Keratinocyte (primary cell): Measurements from ENCODE around the gene SLX4. TPM values are rescaled to one million over a fixed set of nuclear protein-coding genes. Genes with fewer than 3 reads are reported as not detected.

Experiments used
- DNase-seq: peaks from one replicate; pipeline ENCODE4 v3.0.0-alpha.2; 2011; ENCODE audit warnings: low read depth, missing footprints, low spot score
- FAIRE-seq: peaks from 2 replicates; lab custom pipeline; 2011; peaks lifted over from hg19 to GRCh38; lab: Jason Lieb, UNC
- H2AFZ ChIP-seq: 2 replicates; pipeline ENCODE4 v1.6.0; 2012; ENCODE audit warnings: low read length, control low read depth, inconsistent platforms; ENCODE audit not compliant: control insufficient read depth
- H3K27ac ChIP-seq: 2 replicates; pipeline ENCODE4 v1.5.1; 2011; ENCODE audit warnings: low read length; ENCODE audit not compliant: control insufficient read depth, insufficient read depth
- H3K27me3 ChIP-seq: 3 replicates; pipeline ENCODE4 v1.6.0; 2011; ENCODE audit warnings: low read length; ENCODE audit not compliant: control insufficient read depth, insufficient read depth; ENCODE audit errors: extremely low read depth
- H3K36me3 ChIP-seq, 2 experiments: 2 replicates in 1 of 2; 3 replicates in 1 of 2; pipeline ENCODE4 v1.5.1; 2011; ENCODE audit warnings: low read length in 2 of 2, mild to moderate bottlenecking in 1 of 2; ENCODE audit not compliant: control insufficient read depth in 2 of 2, insufficient read depth in 2 of 2; ENCODE audit errors: extremely low read depth in 1 of 2
- H3K4me1 ChIP-seq: 3 replicates; pipeline ENCODE4 v1.5.1; 2011; ENCODE audit warnings: low read length; ENCODE audit not compliant: control insufficient read depth, insufficient read depth; ENCODE audit errors: extremely low read depth
- H3K4me2 ChIP-seq: 3 replicates; pipeline ENCODE4 v1.6.0; 2011; ENCODE audit warnings: low read depth, low read length; ENCODE audit not compliant: control insufficient read depth, insufficient read depth; ENCODE audit errors: extremely low read depth
- H3K4me3 ChIP-seq, 3 experiments: fragments of 200-600 bp in 1 of 3; sonication (generic) in 1 of 3; 2 replicates in 2 of 3; 3 replicates in 1 of 3; pipeline ENCODE4 v1.5.1; 2011 to 2016; ENCODE audit warnings: low read length in 3 of 3, mild to moderate bottlenecking in 3 of 3, control low read depth in 2 of 3, inconsistent platforms in 1 of 3, low read depth in 1 of 3, mixed read lengths in 1 of 3, mixed run types in 1 of 3, moderate library complexity in 1 of 3; ENCODE audit not compliant: control insufficient read depth in 2 of 3, insufficient read depth in 2 of 3; ENCODE audit errors: extremely low read depth in 1 of 3
- H3K79me2 ChIP-seq: 2 replicates; pipeline ENCODE4 v1.6.0; 2012; ENCODE audit warnings: low read length; ENCODE audit not compliant: control insufficient read depth, insufficient read depth
- H3K9ac ChIP-seq: 3 replicates; pipeline ENCODE4 v1.6.0; 2011; ENCODE audit warnings: low read length; ENCODE audit not compliant: control insufficient read depth, insufficient read depth; ENCODE audit errors: extremely low read depth
- H3K9me1 ChIP-seq: 3 replicates; pipeline ENCODE4 v1.6.0; 2011; ENCODE audit warnings: low read length; ENCODE audit not compliant: control insufficient read depth, insufficient read depth; ENCODE audit errors: extremely low read depth
- H3K9me3 ChIP-seq: 2 replicates; pipeline ENCODE4 v1.5.1; 2012; ENCODE audit warnings: low read depth, low read length; ENCODE audit not compliant: control insufficient read depth
- H4K20me1 ChIP-seq: 3 replicates; pipeline ENCODE4 v1.6.0; 2011; ENCODE audit warnings: low read length; ENCODE audit not compliant: control insufficient read depth, insufficient read depth; ENCODE audit errors: extremely low read depth
- EZH2 ChIP-seq: IDR thresholded peaks from one replicate; pipeline ENCODE4 v1.6.1; 2012; ENCODE audit warnings: inconsistent platforms, mild to moderate bottlenecking, low read length, moderate library complexity
- dilution Hi-C: fragments of 300-500 bp; cut with MboI; formaldehyde crosslinking; loops from one replicate; pipeline ENCODE4 v1.7.0; 2020; ENCODE audit warnings: low sequenced_read_pairs; ENCODE audit not compliant: extremely low pct_ligation_motif_present
- polyA plus RNA-seq, 5 experiments: library from polyadenylated mRNA; depleted of rRNA in 3 of 5; stranded (reverse) in 3 of 5; stranded (forward) in 1 of 5; unstranded in 1 of 5; fragments of >200 nt; gene quantifications; 1 replicate in 1 of 5; 2 replicates in 3 of 5; 3 replicates in 1 of 5; pipeline versions ENCODE4 v1.2.1 to v1.2.3, GENCODE V29; 2011 to 2012; ENCODE audit warnings: missing spikeins in 2 of 5, low read depth in 1 of 5, low replicate concordance in 1 of 5
- TF ChIP-seq, protein P1 (sequence below), 3 experiments: IDR thresholded peaks in 1 of 3; conservative IDR thresholded peaks in 1 of 3; optimal IDR thresholded peaks in 1 of 3; 2 replicates in 2 of 3; 3 replicates in 1 of 3; pipeline versions ENCODE3 to v1.5.1; 2011; ENCODE audit warnings: low read length in 3 of 3, mild to moderate bottlenecking in 3 of 3, moderate library complexity in 2 of 3, control low read depth in 1 of 3, inconsistent platforms in 1 of 3; ENCODE audit not compliant: insufficient read depth in 2 of 3; ENCODE audit errors: extremely low read depth in 1 of 3

Gene SLX4
- polyA plus RNA-seq, 1 donor (not counting 4 experiments of a cell fraction or from before 2014, with no cell fraction given) = 2.0 TPM

DNA sequence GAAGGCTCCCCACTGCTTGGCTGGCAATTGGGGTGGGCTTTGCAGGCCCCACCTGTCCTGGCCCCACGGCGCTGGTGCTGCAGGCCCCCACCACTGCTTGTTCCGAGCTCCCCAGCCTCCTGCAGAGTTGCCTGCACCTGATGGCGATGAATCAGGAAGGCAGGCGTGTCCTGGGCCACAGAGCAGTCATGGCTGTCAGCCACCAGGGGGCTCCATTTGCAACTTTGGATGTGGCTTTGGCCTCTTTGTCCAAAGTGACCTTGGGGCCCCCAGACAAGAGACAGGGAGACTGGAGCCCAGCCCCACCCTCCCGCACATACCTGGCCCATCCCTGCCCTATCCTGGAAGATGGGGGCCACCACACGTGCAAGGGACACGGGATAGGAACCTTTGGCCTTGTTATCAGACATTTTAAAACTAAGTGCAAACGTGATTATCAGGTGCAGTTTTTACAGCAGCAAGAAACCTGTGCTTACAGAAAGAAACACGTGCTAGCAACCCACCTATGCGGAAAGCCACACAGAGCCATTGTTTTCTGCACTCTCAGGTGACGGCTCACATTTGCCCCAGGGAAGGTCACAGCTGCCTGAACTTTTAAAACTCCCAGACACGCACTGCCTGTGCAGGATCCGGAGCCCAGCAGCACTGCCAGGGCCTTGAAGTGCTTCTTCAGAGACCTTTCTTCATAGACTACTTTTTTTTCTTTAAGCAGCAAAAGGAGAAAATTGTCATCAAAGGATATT is 43.0 kb upstream of the SLX4 start, which contains the start of gene DNASE1:
Gene DNASE1, plus strand, starts transcription at position 443 of the 743 bp plus-strand sequence. CDS start 683 bp downstream, outside the sequence.
- Histone ChIP-seq H3K9me3 (no peaks in the 10 kb centered on the region), H3K9ac (no peak within 1 kb of the TSS), H4K20me1 (peaks cover 4% of the 10 kb centered on the region), H3K9me1 (no peaks in the 10 kb centered on the region), H3K4me3 (no peak within 1 kb of the TSS), H2AFZ (no peak within 1 kb of the TSS), H3K4me2 (no peak within 1 kb of the TSS), H3K36me3 (peaks cover 20 to 27% of the 10 kb centered on the region in 2 experiments), H3K4me1 (no peaks in the 10 kb centered on the region), H3K27ac (no peak within 1 kb of the TSS), H3K27me3 (no peaks in the 10 kb centered on the region), H3K79me2 (no peaks in the 10 kb centered on the region)
- peak; percentile 17 for DNase-seq
- dilution Hi-C loops = no loop called here
- TF ChIP-seq, protein P1, sequence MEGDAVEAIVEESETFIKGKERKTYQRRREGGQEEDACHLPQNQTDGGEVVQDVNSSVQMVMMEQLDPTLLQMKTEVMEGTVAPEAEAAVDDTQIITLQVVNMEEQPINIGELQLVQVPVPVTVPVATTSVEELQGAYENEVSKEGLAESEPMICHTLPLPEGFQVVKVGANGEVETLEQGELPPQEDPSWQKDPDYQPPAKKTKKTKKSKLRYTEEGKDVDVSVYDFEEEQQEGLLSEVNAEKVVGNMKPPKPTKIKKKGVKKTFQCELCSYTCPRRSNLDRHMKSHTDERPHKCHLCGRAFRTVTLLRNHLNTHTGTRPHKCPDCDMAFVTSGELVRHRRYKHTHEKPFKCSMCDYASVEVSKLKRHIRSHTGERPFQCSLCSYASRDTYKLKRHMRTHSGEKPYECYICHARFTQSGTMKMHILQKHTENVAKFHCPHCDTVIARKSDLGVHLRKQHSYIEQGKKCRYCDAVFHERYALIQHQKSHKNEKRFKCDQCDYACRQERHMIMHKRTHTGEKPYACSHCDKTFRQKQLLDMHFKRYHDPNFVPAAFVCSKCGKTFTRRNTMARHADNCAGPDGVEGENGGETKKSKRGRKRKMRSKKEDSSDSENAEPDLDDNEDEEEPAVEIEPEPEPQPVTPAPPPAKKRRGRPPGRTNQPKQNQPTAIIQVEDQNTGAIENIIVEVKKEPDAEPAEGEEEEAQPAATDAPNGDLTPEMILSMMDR (optimal IDR thresholded peaks at IDR 0.05 in 1 of 3, IDR thresholded peaks at IDR 0.05 in 1 of 3, conservative IDR thresholded peaks at IDR 0.05 in 1 of 3; ENCODE audit: extremely low read depth in 1 of 3, insufficient read depth in 2 of 3, low read length in 3 of 3) = peak; percentile 67 to 89 (median 88)
- no peak for TF ChIP-seq EZH2
- FAIRE-seq = peak; percentile 51

DNA sequence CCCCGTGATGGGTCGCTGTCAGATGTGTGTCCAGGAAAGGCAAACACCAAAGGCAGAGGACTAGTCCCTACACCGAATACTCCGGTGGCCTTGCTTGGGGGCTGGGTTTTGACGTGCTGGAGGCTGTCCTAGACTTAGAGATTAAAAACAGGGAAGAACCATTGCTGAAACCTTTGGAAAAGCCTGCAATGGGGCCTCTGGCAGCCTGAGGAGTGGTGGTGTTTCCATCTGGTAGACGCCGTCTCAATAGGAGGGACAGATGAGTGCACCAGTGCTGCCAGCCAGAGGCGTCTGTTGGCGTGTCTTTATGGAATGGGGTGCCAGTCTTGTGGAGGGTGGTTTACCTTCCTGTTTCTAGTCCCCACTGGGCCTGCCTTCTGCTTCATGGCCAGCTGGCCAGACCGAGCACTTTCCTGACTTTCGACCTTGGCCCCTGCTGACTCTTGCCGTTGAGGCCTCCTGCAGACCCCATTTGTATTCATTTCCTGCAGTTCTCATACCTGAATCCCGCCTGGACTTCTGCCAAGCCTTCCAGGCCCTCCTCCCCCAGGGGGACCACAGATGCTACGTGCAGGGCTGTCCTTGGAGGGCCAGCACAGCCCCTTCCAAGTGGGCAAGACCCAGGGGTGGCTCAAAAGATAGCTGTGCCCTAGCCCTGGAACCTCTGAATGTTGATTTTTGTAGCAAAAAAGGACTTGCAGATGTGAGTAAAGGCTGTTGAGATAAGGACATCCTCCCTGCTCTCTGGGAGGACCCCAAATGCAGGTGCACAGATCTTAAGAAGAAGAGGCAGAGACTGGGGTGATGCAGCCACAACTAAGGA is 41.2 kb upstream of the SLX4 start:
- no peak overlapping the region for H3K4me2 ChIP-seq
- no peak overlapping the region for H2AFZ ChIP-seq
- peaks cover 14 to 21% of the 10 kb centered on the region in 2 experiments for H3K36me3 ChIP-seq
- no peak overlapping the region for H3K9ac ChIP-seq
- no peaks in the 10 kb centered on the region for H3K9me3 ChIP-seq
- no peak for DNase-seq
- H3K9me1 ChIP-seq = no peaks in the 10 kb centered on the region
- H3K79me2 ChIP-seq = no peaks in the 10 kb centered on the region
- FAIRE-seq = no peak
- H3K4me1 ChIP-seq = no peaks in the 10 kb centered on the region
- TF ChIP-seq, protein P1 (optimal IDR thresholded peaks at IDR 0.05 in 1 of 3, IDR thresholded peaks at IDR 0.05 in 1 of 3, conservative IDR thresholded peaks at IDR 0.05 in 1 of 3; ENCODE audit: extremely low read depth in 1 of 3, insufficient read depth in 2 of 3, low read length in 3 of 3) = no peak
- TF ChIP-seq EZH2 = no peak
- H3K27ac ChIP-seq = no peak overlapping the region
- dilution Hi-C loops = no loop called here
- H3K4me3 ChIP-seq = no peak overlapping the region
- no peaks in the 10 kb centered on the region for H3K27me3 ChIP-seq
- peaks cover 4% of the 10 kb centered on the region for H4K20me1 ChIP-seq
